Measurements from ENCODE around the gene ZFYVE28. TPM values are rescaled to one million over a fixed set of nuclear protein-coding genes. Genes with fewer than 3 reads are reported as not detected.
"Not testable (repeated sequence)": the region's sequence is repeated elsewhere in the genome, so short reads cannot be mapped to it uniquely, and the experiment has no call there.

ZFYVE28 gene
- 16.6 TPM for total RNA-seq
- long read RNA-seq, full-length matches to known transcripts: 13 of 32 reads
- long read RNA-seq, partial matches to known transcripts: 4 of 32 reads
- long read RNA-seq, other reads (novel, unspliced or antisense): 15 of 32 reads

- ATAC-seq: no peak
- peak within 1 kb of the TSS; percentile 75 for H3K27ac ChIP-seq
These were observed at the start of gene ZFYVE28 for GRCh38 chr4:2417765-2418649. Gene ZFYVE28 (minus strand): TSS chr4:2418645. CDS start chr4:2418323, 322 bp downstream.

DNA sequence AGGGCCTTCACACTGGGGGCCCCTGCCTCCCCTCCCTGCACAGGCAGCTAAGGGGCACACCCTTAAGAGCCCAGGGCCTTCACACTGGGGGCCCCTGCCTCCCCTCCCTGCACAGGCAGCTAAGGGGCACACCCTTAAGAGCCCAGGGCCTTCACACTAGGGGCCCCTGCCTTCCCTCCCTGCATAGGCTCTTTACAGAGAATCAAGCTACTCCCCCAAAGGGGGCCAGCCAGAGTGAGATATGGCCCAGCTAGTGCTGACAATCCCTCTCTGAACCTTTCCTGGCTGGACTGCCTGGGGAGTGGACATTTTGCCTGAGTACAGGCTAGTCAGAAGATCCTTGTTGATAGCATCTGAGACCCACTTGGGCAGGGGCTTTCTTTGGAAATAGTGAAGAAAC lies 47.1 kb upstream of the ZFYVE28 start:
- H3K4me3 ChIP-seq; H3K36me3 ChIP-seq; H3K27me3 ChIP-seq; ATAC-seq; H3K9me3 ChIP-seq; intact Hi-C loops (cut with DNase I); H3K27ac ChIP-seq: not testable (repeated sequence)
- peak; percentile 23 for DNase-seq
- peaks cover 18% of the 10 kb centered on the region for H3K4me1 ChIP-seq

More at GRCh38 chr4:2417765-2418649, at the start of gene ZFYVE28:
- H3K9me3 ChIP-seq: no peaks in the 10 kb centered on the region
- H3K27me3 ChIP-seq: peaks cover 19% of the 10 kb centered on the region
- H3K4me3 ChIP-seq: peak within 1 kb of the TSS; percentile 61
- DNase-seq: peak; percentile 76
- intact Hi-C loops (cut with DNase I): no loop called here
- TF ChIP-seq, protein P1, sequence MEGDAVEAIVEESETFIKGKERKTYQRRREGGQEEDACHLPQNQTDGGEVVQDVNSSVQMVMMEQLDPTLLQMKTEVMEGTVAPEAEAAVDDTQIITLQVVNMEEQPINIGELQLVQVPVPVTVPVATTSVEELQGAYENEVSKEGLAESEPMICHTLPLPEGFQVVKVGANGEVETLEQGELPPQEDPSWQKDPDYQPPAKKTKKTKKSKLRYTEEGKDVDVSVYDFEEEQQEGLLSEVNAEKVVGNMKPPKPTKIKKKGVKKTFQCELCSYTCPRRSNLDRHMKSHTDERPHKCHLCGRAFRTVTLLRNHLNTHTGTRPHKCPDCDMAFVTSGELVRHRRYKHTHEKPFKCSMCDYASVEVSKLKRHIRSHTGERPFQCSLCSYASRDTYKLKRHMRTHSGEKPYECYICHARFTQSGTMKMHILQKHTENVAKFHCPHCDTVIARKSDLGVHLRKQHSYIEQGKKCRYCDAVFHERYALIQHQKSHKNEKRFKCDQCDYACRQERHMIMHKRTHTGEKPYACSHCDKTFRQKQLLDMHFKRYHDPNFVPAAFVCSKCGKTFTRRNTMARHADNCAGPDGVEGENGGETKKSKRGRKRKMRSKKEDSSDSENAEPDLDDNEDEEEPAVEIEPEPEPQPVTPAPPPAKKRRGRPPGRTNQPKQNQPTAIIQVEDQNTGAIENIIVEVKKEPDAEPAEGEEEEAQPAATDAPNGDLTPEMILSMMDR (IDR thresholded peaks at IDR 0.05): no peak
- H3K4me1 ChIP-seq: peaks cover 20% of the 10 kb centered on the region
- no peaks in the 10 kb centered on the region for H3K36me3 ChIP-seq

GRCh38 chr4:2465032-2465431 lies 46.6 kb upstream of the ZFYVE28 start:
- Histone ChIP-seq H3K4me1 (peaks cover 13% of the 10 kb centered on the region), H3K27ac (no peak overlapping the region), H3K36me3 (no peaks in the 10 kb centered on the region), H3K27me3 (no peaks in the 10 kb centered on the region), H3K9me3 (no peaks in the 10 kb centered on the region), H3K4me3 (no peak overlapping the region)
- intact Hi-C loops (cut with DNase I): no loop called here
- ATAC-seq (no peak), DNase-seq (peak; percentile 28)
- TF ChIP-seq, protein P1 (IDR thresholded peaks at IDR 0.05): no peak

DNA sequence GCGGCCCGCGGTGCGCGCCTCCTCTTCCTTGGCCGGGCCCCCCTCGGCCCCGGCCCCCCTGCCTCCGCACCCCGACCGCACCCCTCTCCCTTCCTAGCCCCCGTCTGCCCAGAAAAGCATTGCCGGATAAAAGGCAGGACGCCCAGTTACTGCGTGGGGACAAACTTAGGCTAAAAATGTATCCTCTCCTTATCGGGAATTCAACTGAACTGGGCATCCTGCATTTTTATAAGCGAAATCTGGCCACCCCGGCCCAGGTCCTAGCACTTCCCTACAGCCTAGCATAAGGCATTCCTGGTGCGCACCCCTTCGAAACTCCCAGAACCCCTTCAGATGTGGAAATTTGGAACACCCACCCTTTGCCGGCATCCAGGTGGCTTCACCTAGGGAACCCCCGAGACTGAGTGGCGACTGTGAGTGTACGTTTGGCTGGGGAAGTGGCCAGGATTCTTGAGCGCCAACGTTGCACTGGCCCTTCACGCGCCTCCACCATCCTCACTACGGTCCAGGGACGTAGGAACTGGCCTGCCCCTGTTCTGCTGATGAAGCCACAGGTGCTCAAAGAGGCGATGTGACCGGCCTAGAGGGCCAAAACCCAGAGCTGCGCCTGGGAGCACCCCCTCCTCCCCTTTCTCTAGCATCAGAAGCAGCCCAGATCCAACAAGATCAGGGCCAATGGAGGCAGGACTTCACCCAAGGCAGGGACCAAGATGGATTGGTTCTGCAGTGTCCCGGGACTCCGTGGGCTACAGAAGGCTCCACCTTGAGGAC lies 44.7 kb upstream of the ZFYVE28 start:
- peaks cover 10% of the 10 kb centered on the region for H3K4me1 ChIP-seq
- peak overlapping the region; percentile 52 for H3K4me3 ChIP-seq
- intact Hi-C loops (cut with DNase I): no loop called here
- no peaks in the 10 kb centered on the region for H3K36me3 ChIP-seq
- H3K9me3 ChIP-seq: no peaks in the 10 kb centered on the region
- H3K27me3 ChIP-seq: no peaks in the 10 kb centered on the region
- H3K27ac ChIP-seq: no peak overlapping the region
- ATAC-seq (no peak), DNase-seq (no peak)
- TF ChIP-seq, protein P1 (IDR thresholded peaks at IDR 0.05): no peak

DNA sequence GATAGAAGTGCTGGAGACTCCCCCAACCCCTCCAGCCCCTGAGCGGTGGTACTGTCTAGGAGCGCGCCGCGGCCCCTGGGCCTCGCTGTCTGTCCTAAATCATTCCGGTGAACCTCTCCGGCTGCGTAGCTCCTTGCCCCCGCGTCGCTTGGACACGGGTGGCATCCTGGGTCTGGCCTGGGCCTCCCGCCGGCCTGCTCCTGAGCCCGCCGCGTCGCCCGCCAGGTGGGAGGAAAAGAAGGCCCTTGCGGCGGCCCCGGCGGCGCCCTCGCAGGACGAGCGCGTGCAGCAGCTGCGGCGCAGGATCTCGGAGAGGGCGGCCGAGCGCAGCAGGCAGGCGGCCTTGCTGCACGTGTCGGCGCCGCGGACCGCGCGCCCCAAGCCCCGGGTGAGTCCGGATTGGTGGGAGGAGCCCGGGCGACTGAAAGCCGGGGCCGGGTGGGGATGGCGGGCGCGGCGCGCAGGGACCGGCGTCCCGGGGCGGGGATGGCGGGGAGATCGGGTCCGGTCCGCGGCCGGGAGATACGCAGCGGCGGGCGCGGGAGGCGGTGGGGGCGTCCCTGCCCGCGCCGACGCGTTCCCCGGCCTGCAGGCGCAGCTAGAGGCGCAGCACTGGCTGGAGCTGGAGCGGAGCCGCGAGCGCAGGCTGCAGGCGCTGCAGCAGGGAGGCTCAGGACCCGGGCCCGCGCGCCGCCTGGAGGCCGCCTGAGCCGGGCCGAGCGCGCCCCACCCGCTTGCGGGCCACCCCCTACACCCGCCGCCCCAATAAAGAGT lies 44.0 kb upstream of the ZFYVE28 start:
- Histone ChIP-seq H3K27me3 (no peaks in the 10 kb centered on the region), H3K9me3 (no peaks in the 10 kb centered on the region), H3K27ac (no peak overlapping the region), H3K36me3 (no peaks in the 10 kb centered on the region), H3K4me3 (peak overlapping the region; percentile 52), H3K4me1 (peaks cover 4% of the 10 kb centered on the region)
- intact Hi-C loops (cut with DNase I): no loop called here
- DNase-seq (peak; percentile 82), ATAC-seq (peak; percentile 93)
- TF ChIP-seq, protein P1 (IDR thresholded peaks at IDR 0.05): peak; percentile 53
